Osteocyte (in vitro differentiated cells): ENCODE data around the gene TSPYL4. TPM values are rescaled to one million over a fixed set of nuclear protein-coding genes. Genes with fewer than 3 reads are reported as not detected.

ENCODE experiments used
- DNase-seq: peaks from one replicate; pipeline ENCODE4 v3.0.0; 2021; ENCODE audit warnings: mixed read lengths; ENCODE audit not compliant: unreplicated experiment; ENCODE audit errors: extremely low spot score
- H3K27ac Mint-ChIP-seq: one replicate; pipeline ENCODE4 v1.8.0; 2021; ENCODE audit warnings: mild to moderate bottlenecking, mixed read lengths; ENCODE audit not compliant: unreplicated experiment
- H3K27me3 Mint-ChIP-seq: one replicate; pipeline ENCODE4 v1.8.0; 2021; ENCODE audit warnings: mixed read lengths; ENCODE audit not compliant: unreplicated experiment
- H3K36me3 Mint-ChIP-seq: one replicate; pipeline ENCODE4 v1.8.0; 2021; ENCODE audit warnings: mixed read lengths; ENCODE audit not compliant: unreplicated experiment
- H3K4me1 Mint-ChIP-seq: one replicate; pipeline ENCODE4 v1.8.0; 2021; ENCODE audit warnings: mixed read lengths; ENCODE audit not compliant: unreplicated experiment
- H3K4me3 Mint-ChIP-seq: one replicate; pipeline ENCODE4 v1.8.0; 2021; ENCODE audit warnings: mild to moderate bottlenecking, moderate library complexity, mixed read lengths; ENCODE audit not compliant: unreplicated experiment
- H3K9me3 Mint-ChIP-seq: one replicate; pipeline ENCODE4 v1.8.0; 2021; ENCODE audit warnings: mixed read lengths; ENCODE audit not compliant: unreplicated experiment
- total RNA-seq: library from RNA; stranded (reverse); gene quantifications from 2 replicates; pipeline ENCODE4 v1.2.1, GENCODE V29; 2021
- TF ChIP-seq, protein P1 (sequence below): fragments of 200-600 bp; sonication (generic); IDR thresholded peaks from 2 replicates; pipeline ENCODE4 v1.5.0; 2021; ENCODE audit warnings: antibody characterized with exemption, mild to moderate bottlenecking, moderate library complexity

TSPYL4 gene
- total RNA-seq, 1 donor from 2014 or later = 32.6 TPM

GRCh38 chr6:116265041-116265829 is 11.4 kb upstream of the TSPYL4 start:
- TF ChIP-seq, protein P1, sequence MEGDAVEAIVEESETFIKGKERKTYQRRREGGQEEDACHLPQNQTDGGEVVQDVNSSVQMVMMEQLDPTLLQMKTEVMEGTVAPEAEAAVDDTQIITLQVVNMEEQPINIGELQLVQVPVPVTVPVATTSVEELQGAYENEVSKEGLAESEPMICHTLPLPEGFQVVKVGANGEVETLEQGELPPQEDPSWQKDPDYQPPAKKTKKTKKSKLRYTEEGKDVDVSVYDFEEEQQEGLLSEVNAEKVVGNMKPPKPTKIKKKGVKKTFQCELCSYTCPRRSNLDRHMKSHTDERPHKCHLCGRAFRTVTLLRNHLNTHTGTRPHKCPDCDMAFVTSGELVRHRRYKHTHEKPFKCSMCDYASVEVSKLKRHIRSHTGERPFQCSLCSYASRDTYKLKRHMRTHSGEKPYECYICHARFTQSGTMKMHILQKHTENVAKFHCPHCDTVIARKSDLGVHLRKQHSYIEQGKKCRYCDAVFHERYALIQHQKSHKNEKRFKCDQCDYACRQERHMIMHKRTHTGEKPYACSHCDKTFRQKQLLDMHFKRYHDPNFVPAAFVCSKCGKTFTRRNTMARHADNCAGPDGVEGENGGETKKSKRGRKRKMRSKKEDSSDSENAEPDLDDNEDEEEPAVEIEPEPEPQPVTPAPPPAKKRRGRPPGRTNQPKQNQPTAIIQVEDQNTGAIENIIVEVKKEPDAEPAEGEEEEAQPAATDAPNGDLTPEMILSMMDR = no peak
- peaks cover 3% of the 10 kb centered on the region for H3K4me1 Mint-ChIP-seq

GRCh38 chr6:116263353-116263752 is 9.5 kb upstream of the TSPYL4 start:
- TF ChIP-seq, protein P1 = no peak
- no peak for DNase-seq
- Mint-ChIP-seq H3K27ac (no peak overlapping the region), H3K27me3 (no peaks in the 10 kb centered on the region), H3K9me3 (peaks cover 22% of the 10 kb centered on the region), H3K4me3 (no peak overlapping the region), H3K4me1 (peaks cover 1% of the 10 kb centered on the region), H3K36me3 (peaks cover 39% of the 10 kb centered on the region)

More at GRCh38 chr6:116265041-116265829, 11.4 kb upstream of the TSPYL4 start:
- no peak for DNase-seq
- Mint-ChIP-seq H3K27ac (no peak overlapping the region), H3K4me3 (no peak overlapping the region), H3K36me3 (peaks cover 36% of the 10 kb centered on the region), H3K9me3 (peaks cover 22% of the 10 kb centered on the region), H3K27me3 (no peaks in the 10 kb centered on the region)

DNA sequence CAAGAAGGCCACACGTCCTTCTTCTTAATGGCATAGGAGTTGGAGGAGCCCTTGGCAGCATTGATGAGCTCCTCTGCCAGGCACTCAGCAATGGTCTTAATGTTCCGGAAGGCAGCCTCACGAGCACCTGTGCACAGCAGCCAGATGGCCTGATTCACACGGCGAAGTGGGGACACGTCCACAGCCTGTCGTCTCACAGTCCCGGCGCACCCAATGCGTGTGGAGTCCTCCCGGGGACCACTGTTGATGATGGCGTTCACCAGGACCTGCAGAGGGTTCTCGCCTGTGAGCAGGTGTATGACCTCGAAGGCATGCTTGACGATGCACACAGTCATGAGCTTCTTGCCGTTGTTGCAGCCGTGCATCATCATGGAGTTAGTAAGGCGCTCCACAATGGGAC is 4.6 kb upstream of the TSPYL4 start:
- Mint-ChIP-seq H3K4me1 (no peaks in the 10 kb centered on the region), H3K27ac (no peak overlapping the region), H3K27me3 (no peaks in the 10 kb centered on the region), H3K36me3 (peaks cover 23% of the 10 kb centered on the region), H3K4me3 (no peak overlapping the region), H3K9me3 (peaks cover 13% of the 10 kb centered on the region)
- TF ChIP-seq, protein P1 = no peak
- DNase-seq = no peak

DNA sequence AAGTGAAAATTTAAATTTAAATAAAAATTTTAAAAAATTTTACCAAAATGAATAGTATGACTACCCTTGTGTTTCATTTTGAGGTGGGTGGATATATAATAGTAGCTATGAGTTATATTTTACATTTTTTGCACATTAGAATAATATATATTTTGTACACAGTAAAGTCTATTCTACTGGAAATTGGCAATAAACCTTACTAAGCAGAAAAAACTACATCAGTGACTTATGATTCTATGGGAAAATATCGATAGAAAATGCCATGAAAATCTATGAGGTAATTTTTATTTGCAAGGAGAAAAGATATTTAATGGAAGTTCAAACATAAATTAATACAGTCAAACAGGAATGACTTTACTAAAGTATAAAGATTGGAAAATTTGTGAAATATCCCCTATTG is 2.8 kb upstream of the TSPYL4 start:
- H3K27ac Mint-ChIP-seq = no peak overlapping the region
- H3K27me3 Mint-ChIP-seq = no peaks in the 10 kb centered on the region
- H3K4me3 Mint-ChIP-seq = no peak overlapping the region
- peaks cover 8% of the 10 kb centered on the region for H3K4me1 Mint-ChIP-seq
- no peaks in the 10 kb centered on the region for H3K9me3 Mint-ChIP-seq
- H3K36me3 Mint-ChIP-seq = peaks cover 12% of the 10 kb centered on the region
- no peak for DNase-seq
- TF ChIP-seq, protein P1 = no peak

DNA sequence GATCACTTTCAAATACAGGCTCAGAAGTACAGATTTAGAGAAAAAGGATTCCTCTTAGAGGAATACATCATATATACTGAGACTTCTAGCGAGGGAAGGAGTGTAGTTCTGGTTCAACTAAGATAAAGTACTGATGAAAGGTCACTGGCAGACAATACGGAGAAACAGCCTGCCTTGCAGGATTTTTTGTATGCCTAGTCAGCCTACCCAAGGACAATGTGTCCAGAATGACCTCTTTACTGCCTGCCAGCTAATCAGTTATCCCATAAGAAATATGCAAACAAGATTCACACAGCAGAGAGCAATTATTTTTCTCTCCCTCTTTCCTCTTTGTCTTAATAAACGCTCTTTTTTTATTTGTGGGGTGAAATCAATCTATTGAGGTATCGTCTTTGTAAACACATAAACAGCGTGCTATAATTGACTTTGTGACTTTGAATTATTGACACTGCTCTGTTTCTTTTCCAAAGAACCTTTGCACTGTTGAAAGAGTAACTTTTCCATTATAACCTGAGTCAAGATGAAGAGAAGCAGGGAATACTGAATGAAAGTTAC is 1.4 kb upstream of the TSPYL4 start:
- no peak overlapping the region for H3K27ac Mint-ChIP-seq
- no peak for DNase-seq
- H3K36me3 Mint-ChIP-seq = peaks cover 6% of the 10 kb centered on the region
- H3K9me3 Mint-ChIP-seq = no peaks in the 10 kb centered on the region
- H3K4me3 Mint-ChIP-seq = no peak overlapping the region
- H3K4me1 Mint-ChIP-seq = peaks cover 22% of the 10 kb centered on the region
- H3K27me3 Mint-ChIP-seq = no peaks in the 10 kb centered on the region
- TF ChIP-seq, protein P1 = no peak
